ENCODE data around the gene FAM118B.

FAM118B gene

GRCh38 chr11:126224647-126225294 is 13.2 kb downstream of the FAM118B start:
- Histone ChIP-seq H3K9ac (ENCODE audit: low read depth, low read length) (no peak overlapping the region), H3K27me3 (ENCODE audit: control insufficient read depth, insufficient read depth, low read length) (no peaks in the 10 kb centered on the region), H3K27ac (ENCODE audit: low read depth, low read length) (no peak overlapping the region), H3K9me3 (ENCODE audit: control insufficient read depth, insufficient read depth, low read length) (peaks cover 23% of the 10 kb centered on the region), H3K4me3 (ENCODE audit: low read depth, low read length) (no peak overlapping the region), H3K36me3 (ENCODE audit: control insufficient read depth, insufficient read depth, low read length) (peaks cover 8% of the 10 kb centered on the region; the same call in 1 of the 2 replicates), H3K4me1 (ENCODE audit: control insufficient read depth, insufficient read depth, low read length) (no peaks in the 10 kb centered on the region)

- Histone ChIP-seq H3K27me3 (ENCODE audit: control insufficient read depth, insufficient read depth, low read length) (no peaks in the 10 kb centered on the region), H3K4me1 (ENCODE audit: control insufficient read depth, insufficient read depth, low read length) (no peaks in the 10 kb centered on the region), H3K4me3 (ENCODE audit: low read depth, low read length) (no peak overlapping the region), H3K27ac (ENCODE audit: low read depth, low read length) (no peak overlapping the region), H3K36me3 (ENCODE audit: control insufficient read depth, insufficient read depth, low read length) (peaks cover 13% of the 10 kb centered on the region), H3K9me3 (ENCODE audit: control insufficient read depth, insufficient read depth, low read length) (peaks cover 23% of the 10 kb centered on the region), H3K9ac (ENCODE audit: low read depth, low read length) (no peak overlapping the region)
Measured at GRCh38 chr11:126225295-126225665, 13.7 kb downstream of the FAM118B start.

- Histone ChIP-seq H3K36me3 (ENCODE audit: control insufficient read depth, insufficient read depth, low read length) (peaks cover 18% of the 10 kb centered on the region), H3K9ac (ENCODE audit: low read depth, low read length) (no peak overlapping the region), H3K4me1 (ENCODE audit: control insufficient read depth, insufficient read depth, low read length) (no peaks in the 10 kb centered on the region), H3K27ac (ENCODE audit: low read depth, low read length) (no peak overlapping the region), H3K27me3 (ENCODE audit: control insufficient read depth, insufficient read depth, low read length) (no peaks in the 10 kb centered on the region), H3K4me3 (ENCODE audit: low read depth, low read length) (no peak overlapping the region), H3K9me3 (ENCODE audit: control insufficient read depth, insufficient read depth, low read length) (peaks cover 23% of the 10 kb centered on the region)
Measured at GRCh38 chr11:126226334-126227084, 14.9 kb downstream of the FAM118B start.

DNA sequence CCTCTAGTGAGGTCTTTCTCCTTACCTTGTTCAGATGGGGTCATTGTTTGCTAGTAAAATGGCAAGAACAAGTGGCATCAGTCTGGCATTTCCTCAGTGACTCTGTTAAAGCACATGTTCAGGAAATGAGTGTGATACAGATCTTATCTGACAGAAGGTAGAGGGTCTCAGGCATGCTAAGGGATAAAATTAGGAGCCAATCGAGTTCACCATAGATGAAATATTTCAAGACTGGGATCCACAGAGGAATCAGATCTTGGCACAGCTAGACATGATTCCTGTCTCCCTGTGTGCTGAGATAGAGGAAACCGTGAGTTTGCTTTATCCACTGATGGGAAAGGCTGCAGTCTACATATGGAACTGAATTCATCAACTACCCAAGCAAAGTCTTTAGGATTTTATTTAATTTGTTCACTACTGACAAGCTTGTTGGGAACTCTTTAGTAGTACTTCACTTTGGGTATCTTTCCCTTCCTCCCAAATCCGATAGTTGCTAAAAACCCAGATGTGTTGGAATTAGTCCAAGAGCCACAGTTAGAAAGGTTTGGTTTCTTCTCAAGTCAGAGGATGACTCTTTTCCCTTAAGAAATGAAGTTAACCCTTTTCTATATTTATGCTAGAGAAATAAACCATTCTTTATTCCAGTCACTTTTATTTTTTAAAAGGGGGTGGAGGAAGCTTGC is 18.4 kb downstream of the FAM118B start:
- Histone ChIP-seq H3K9ac (ENCODE audit: low read depth, low read length) (no peak overlapping the region), H3K27ac (ENCODE audit: low read depth, low read length) (no peak overlapping the region)

DNA sequence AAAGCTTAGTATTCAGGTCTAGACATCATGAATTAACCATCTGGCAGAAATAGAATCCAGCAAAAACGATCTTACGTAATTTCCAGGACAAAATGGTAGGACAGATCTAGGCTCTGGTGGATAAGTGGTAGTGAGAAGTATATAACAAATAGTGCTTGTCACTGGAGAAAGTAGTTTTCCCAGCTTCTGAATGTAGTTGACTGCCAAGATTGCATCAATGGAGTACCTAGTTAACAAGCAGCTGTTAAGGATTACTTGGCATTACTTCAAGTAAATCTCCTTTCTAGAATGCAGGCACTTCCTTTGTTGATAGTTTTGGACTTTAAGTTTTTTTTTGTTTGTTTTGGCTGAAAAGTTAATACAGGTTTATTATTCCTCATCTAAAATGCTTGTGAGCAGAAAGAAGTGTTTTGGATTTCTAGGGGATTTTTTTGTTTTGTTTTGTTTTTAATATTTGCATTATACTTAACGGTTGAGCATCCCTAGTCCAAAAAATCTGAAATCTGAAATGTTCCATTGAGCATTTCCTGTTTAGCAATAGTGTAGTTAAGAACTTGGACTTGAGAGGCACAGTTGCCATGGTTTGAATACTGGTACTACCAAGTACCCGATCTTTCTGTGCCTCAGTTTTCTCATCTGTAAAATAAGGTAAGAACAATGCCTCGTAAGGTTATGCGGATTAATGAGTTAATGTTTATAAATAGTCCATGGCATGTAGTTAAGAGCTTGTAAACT is 20.3 kb downstream of the FAM118B start:
- peaks cover 29% of the 10 kb centered on the region for H3K36me3 ChIP-seq (ENCODE audit: control insufficient read depth, insufficient read depth, low read length)

More for the DNA sequence above, 18.4 kb downstream of the FAM118B start:
- Histone ChIP-seq H3K4me1 (ENCODE audit: control insufficient read depth, insufficient read depth, low read length) (no peaks in the 10 kb centered on the region), H3K4me3 (ENCODE audit: low read depth, low read length) (no peak overlapping the region), H3K36me3 (ENCODE audit: control insufficient read depth, insufficient read depth, low read length) (peaks cover 21% of the 10 kb centered on the region), H3K27me3 (ENCODE audit: control insufficient read depth, insufficient read depth, low read length) (no peaks in the 10 kb centered on the region), H3K9me3 (ENCODE audit: control insufficient read depth, insufficient read depth, low read length) (peaks cover 13% of the 10 kb centered on the region)

DNA sequence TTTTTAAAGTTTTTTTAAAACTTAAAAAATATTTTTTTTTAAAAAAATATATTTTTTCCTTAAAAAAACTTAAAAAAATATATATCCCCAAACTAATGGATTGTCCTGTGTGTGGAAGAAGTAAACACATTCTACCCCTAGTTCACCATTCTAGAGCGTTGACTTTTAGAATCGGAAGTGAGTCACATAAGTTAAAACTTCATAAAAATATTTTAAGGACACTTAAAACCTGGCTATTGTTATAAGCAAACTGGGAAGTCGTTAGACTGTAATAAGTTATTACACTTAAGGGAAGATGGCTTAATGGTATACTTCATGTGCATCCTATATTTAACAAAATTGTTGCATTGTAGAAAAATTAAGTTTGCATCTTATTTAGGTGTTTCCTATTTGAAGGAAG is 21.1 kb downstream of the FAM118B start:
- no peaks in the 10 kb centered on the region for H3K9me3 ChIP-seq (ENCODE audit: control insufficient read depth, insufficient read depth, low read length)
- no peaks in the 10 kb centered on the region for H3K4me1 ChIP-seq (ENCODE audit: control insufficient read depth, insufficient read depth, low read length)
- peaks cover 29% of the 10 kb centered on the region for H3K36me3 ChIP-seq (ENCODE audit: control insufficient read depth, insufficient read depth, low read length)
- no peak overlapping the region for H3K4me3 ChIP-seq (ENCODE audit: low read depth, low read length)
- H3K27me3 ChIP-seq (ENCODE audit: control insufficient read depth, insufficient read depth, low read length): no peaks in the 10 kb centered on the region
- no peak overlapping the region for H3K9ac ChIP-seq (ENCODE audit: low read depth, low read length)
- H3K27ac ChIP-seq (ENCODE audit: low read depth, low read length): no peak overlapping the region

More for the DNA sequence above, 20.3 kb downstream of the FAM118B start:
- H3K9ac ChIP-seq (ENCODE audit: low read depth, low read length): no peak overlapping the region
- no peaks in the 10 kb centered on the region for H3K9me3 ChIP-seq (ENCODE audit: control insufficient read depth, insufficient read depth, low read length)
- H3K27ac ChIP-seq (ENCODE audit: low read depth, low read length): no peak overlapping the region
- no peaks in the 10 kb centered on the region for H3K27me3 ChIP-seq (ENCODE audit: control insufficient read depth, insufficient read depth, low read length)
- no peaks in the 10 kb centered on the region for H3K4me1 ChIP-seq (ENCODE audit: control insufficient read depth, insufficient read depth, low read length)
- no peak overlapping the region for H3K4me3 ChIP-seq (ENCODE audit: low read depth, low read length)

GRCh38 chr11:126233391-126233790 is 21.8 kb downstream of the FAM118B start:
- no peaks in the 10 kb centered on the region for H3K9me3 ChIP-seq (ENCODE audit: control insufficient read depth, insufficient read depth, low read length)

GRCh38 chr11:126246636-126247035 is 35.1 kb downstream of the FAM118B start:
- H3K4me3 ChIP-seq (ENCODE audit: low read depth, low read length): no peak overlapping the region
- H3K4me1 ChIP-seq (ENCODE audit: control insufficient read depth, insufficient read depth, low read length): no peaks in the 10 kb centered on the region
- H3K27me3 ChIP-seq (ENCODE audit: control insufficient read depth, insufficient read depth, low read length): no peaks in the 10 kb centered on the region
- peaks cover 69% of the 10 kb centered on the region for H3K36me3 ChIP-seq (ENCODE audit: control insufficient read depth, insufficient read depth, low read length)
- H3K27ac ChIP-seq (ENCODE audit: low read depth, low read length): no peak overlapping the region
- no peak overlapping the region for H3K9ac ChIP-seq (ENCODE audit: low read depth, low read length)
- no peaks in the 10 kb centered on the region for H3K9me3 ChIP-seq (ENCODE audit: control insufficient read depth, insufficient read depth, low read length)

More at GRCh38 chr11:126233391-126233790, 21.8 kb downstream of the FAM118B start:
- Histone ChIP-seq H3K36me3 (ENCODE audit: control insufficient read depth, insufficient read depth, low read length) (peaks cover 32% of the 10 kb centered on the region), H3K9ac (ENCODE audit: low read depth, low read length) (no peak overlapping the region), H3K4me1 (ENCODE audit: control insufficient read depth, insufficient read depth, low read length) (no peaks in the 10 kb centered on the region), H3K4me3 (ENCODE audit: low read depth, low read length) (no peak overlapping the region), H3K27ac (ENCODE audit: low read depth, low read length) (no peak overlapping the region), H3K27me3 (ENCODE audit: control insufficient read depth, insufficient read depth, low read length) (no peaks in the 10 kb centered on the region)

DNA sequence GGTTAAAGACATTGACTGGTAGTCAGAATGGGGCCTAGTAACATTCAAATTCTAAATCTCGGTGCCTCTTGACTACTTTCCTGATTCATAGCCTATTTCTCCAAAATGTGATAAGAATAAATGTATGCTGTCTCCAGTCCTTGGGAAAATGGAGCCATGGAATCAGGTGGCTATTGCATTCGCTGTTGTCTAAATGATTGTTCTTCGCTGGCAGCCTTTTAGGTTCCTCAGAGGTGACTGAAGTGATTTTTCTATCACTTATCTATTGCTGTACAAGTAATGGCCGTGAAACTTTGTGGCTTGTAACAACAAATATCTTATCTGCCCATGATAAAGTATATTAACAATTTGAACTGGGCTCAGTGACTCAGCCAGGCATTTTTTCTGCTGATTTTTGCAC is 41.7 kb downstream of the FAM118B start:
- no peak overlapping the region for H3K9ac ChIP-seq (ENCODE audit: low read depth, low read length)
- no peaks in the 10 kb centered on the region for H3K4me1 ChIP-seq (ENCODE audit: control insufficient read depth, insufficient read depth, low read length)
- H3K4me3 ChIP-seq (ENCODE audit: low read depth, low read length): no peak overlapping the region
- no peaks in the 10 kb centered on the region for H3K9me3 ChIP-seq (ENCODE audit: control insufficient read depth, insufficient read depth, low read length)
- H3K36me3 ChIP-seq (ENCODE audit: control insufficient read depth, insufficient read depth, low read length): peaks cover 77% of the 10 kb centered on the region
- H3K27me3 ChIP-seq (ENCODE audit: control insufficient read depth, insufficient read depth, low read length): no peaks in the 10 kb centered on the region
- no peak overlapping the region for H3K27ac ChIP-seq (ENCODE audit: low read depth, low read length)

GRCh38 chr11:126254819-126255218 is 43.2 kb downstream of the FAM118B start:
- H3K36me3 ChIP-seq (ENCODE audit: control insufficient read depth, insufficient read depth, low read length): peaks cover 77% of the 10 kb centered on the region
- no peak overlapping the region for H3K4me3 ChIP-seq (ENCODE audit: low read depth, low read length)
- H3K27me3 ChIP-seq (ENCODE audit: control insufficient read depth, insufficient read depth, low read length): no peaks in the 10 kb centered on the region
- H3K9me3 ChIP-seq (ENCODE audit: control insufficient read depth, insufficient read depth, low read length): no peaks in the 10 kb centered on the region
- no peaks in the 10 kb centered on the region for H3K4me1 ChIP-seq (ENCODE audit: control insufficient read depth, insufficient read depth, low read length)
- H3K27ac ChIP-seq (ENCODE audit: low read depth, low read length): no peak overlapping the region
- no peak overlapping the region for H3K9ac ChIP-seq (ENCODE audit: low read depth, low read length)
